H1 (cell line): ENCODE data around the gene MXRA7. TPM values are rescaled to one million over a fixed set of nuclear protein-coding genes. Genes with fewer than 3 reads are reported as not detected.

Experiments used
- CHD7 ChIP-seq: fragments of 300-600 bp; sonication (generic); IDR thresholded peaks from 2 replicates; pipeline ENCODE4 v1.7.1; 2012; ENCODE audit warnings: low read length, moderate library complexity, mild to moderate bottlenecking, inconsistent platforms; ENCODE audit not compliant: insufficient replicate concordance
- FOSL1 ChIP-seq: IDR thresholded peaks from 2 replicates; pipeline ENCODE4 v1.6.1; 2011; ENCODE audit warnings: mild to moderate bottlenecking, low read depth, low read length, moderate library complexity; ENCODE audit not compliant: insufficient read depth
- KDM1A ChIP-seq: fragments of 200-600, 300-600 bp; sonication (generic); IDR thresholded peaks from 2 replicates; pipeline ENCODE4 v1.7.1; 2016; ENCODE audit warnings: mild to moderate bottlenecking, low read length, borderline replicate concordance
- MAFK ChIP-seq: IDR thresholded peaks from 2 replicates; pipeline ENCODE4 v1.6.1; 2012; ENCODE audit warnings: low read depth, mild to moderate bottlenecking, improper control_type of control experiment, low read length
- MAX ChIP-seq: IDR thresholded peaks from 2 replicates; pipeline ENCODE4 v1.6.1; 2012; ENCODE audit warnings: inconsistent platforms
- SAP30 ChIP-seq: fragments of 300-600 bp; sonication (generic); IDR thresholded peaks from 2 replicates; pipeline ENCODE4 v1.7.1; 2012; ENCODE audit warnings: low read length, moderate library complexity, mild to moderate bottlenecking, inconsistent platforms; ENCODE audit not compliant: insufficient read depth, insufficient replicate concordance
- SIN3A ChIP-seq, 2 experiments: IDR thresholded peaks in 1 of 2; conservative IDR thresholded peaks in 1 of 2; 2 replicates each; pipeline ENCODE4 v1.6.1; 2011 to 2012; ENCODE audit warnings: low read length in 2 of 2, improper control_type of control experiment in 1 of 2, low read depth in 1 of 2, mild to moderate bottlenecking in 1 of 2
- SRF ChIP-seq: IDR thresholded peaks from 2 replicates; pipeline ENCODE4 v1.6.1; 2011; ENCODE audit warnings: mild to moderate bottlenecking, low read depth, low read length, moderate library complexity
- polyA plus RNA-seq, 7 experiments: library from polyadenylated mRNA; depleted of rRNA in 3 of 7; stranded (reverse) in 5 of 7; unstranded in 2 of 7; fragments of >200 nt in 5 of 7; fragments of 200-250 nt in 2 of 7; gene quantifications; 1 replicate in 5 of 7; 2 replicates in 1 of 7; 4 replicates in 1 of 7; pipeline versions ENCODE4 v1.2.1 to v1.2.3, GENCODE V29; 2011 to 2013; ENCODE audit warnings: missing spikeins in 2 of 7, mixed read lengths in 2 of 7
- total RNA-seq: library from RNA; stranded (reverse); fragmentation: NEBNext Ultra II Directional; extraction: Animal tissue kit (Norgen Biotek cat#: 25700); gene quantifications from 2 replicates; pipeline ENCODE4 v1.2.1, GENCODE V29; 2021

Gene MXRA7
- total and polyA plus RNA-seq, 2 of the 8 experiments (the other 6 are each of a cell fraction or from before 2014, with no cell fraction given): 17.8 to 26.6 TPM

GRCh38 chr17:76707985-76708807 lies 2.6 kb downstream of the MXRA7 start (continued):
- no peak for TF ChIP-seq SAP30
- TF ChIP-seq FOSL1: no peak
- no peak for TF ChIP-seq CHD7
- TF ChIP-seq SIN3A (conservative IDR thresholded peaks at IDR 0.05 in 1 of 2, IDR thresholded peaks at IDR 0.05 in 1 of 2; ENCODE audit: low read depth in 1 of 2, low read length in 2 of 2): peak in 1 of 2 experiments; percentile 84; a peak in 2 of 4 replicates
- no peak for TF ChIP-seq SRF
- no peak for TF ChIP-seq KDM1A
- no peak for TF ChIP-seq MAX
- TF ChIP-seq MAFK: no peak
